ENCODE measurements around the gene ARAP1. TPM values are rescaled to one million over a fixed set of nuclear protein-coding genes. Genes with fewer than 3 reads are reported as not detected.

The ARAP1 gene
- 129 and 154 TPM in 2 replicates for total RNA-seq

DNA sequence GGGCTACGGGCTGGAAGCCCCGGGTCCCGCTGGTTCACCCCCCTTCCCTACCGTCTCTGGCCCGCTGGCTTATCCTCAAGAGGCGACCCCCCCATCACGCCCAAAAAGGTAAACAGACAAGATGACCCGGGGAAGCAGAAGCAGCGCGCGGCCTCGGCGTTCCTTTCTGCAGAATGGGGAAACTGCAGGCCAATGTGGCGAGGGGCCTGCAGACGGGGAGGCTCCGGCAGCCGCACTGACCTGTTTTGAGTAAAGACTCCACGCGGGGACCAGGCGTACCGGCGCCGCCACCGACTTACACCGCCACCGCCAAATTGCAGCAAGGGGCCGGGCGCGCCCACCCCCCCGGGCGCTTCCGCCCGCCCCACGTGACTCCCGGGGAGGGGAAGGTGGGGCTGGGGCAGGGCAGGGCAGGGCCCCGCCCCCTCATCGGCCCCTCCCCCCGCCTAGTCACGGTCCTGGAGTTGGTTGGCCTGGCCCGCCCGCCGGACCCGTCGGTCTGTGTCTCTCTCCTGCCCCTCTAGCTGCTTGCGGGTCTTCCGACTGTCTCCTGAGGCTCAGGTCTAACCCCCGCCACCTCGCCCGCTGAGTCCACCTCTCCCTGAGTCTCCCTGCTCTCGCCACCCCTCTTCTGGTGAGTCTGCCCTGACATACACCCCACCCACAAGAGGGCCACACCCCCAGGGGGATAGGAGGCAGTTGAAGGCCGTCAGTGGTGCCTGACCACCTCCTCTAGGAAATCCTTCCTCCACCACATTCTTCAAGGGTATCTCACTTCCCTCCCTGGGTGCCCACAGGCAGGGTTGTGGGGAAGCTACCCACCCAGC, at the start of gene ARAP1:
ARAP1 (minus strand) TSS at position 321 of the 827 bp plus-strand sequence. CDS start 25,280 bp downstream, outside the sequence.

DNA sequence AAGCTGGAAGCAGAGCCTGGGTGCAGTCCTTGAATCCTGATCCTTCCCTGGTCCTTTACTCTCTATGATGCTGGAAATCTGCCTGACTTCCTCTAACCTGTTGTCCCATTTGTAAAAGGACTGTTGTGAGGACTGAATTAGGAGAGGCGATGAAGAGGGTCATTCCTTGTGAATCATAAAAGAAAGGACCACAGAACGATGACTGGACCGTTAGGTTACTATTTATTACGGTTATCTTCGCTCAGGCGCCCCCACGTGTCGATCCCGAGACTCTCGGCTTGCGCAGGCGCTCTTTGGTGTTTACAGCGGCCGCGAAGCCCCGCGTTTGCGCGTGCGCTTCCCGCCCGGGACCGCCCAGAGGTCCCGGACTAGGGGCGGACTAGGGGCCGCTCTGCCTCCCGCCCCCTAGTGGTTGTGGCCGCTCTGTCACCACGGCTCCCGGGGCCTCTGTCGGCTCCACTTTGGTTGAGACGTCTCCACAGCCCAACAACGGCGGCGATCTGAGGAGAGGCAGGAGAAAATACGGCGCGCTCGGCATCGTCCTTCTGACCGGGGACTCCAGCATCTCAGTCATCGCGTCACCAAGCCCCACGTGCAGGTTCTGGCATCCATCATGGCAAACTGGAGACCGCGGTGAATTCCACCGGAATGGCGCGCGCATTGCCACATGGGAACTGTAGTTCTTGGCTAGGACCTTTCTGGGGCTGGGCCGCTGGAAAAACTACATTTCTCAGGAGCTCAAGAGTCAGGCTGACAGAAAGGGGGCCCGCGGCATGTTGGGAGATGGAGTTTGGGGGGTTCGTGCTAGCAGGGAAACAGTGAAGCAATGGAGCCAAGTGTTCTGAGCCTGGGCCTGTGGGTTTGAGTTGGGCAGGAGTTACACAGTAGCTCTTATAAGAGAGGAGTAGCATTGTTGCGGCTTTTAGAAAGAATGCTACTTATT, 41.5 kb upstream of the ARAP1 start, which contains the start of gene STARD10:
STARD10 (minus strand) TSS at position 623 of the 943 bp plus-strand sequence. CDS start 12,866 bp downstream, outside the sequence.

DNA sequence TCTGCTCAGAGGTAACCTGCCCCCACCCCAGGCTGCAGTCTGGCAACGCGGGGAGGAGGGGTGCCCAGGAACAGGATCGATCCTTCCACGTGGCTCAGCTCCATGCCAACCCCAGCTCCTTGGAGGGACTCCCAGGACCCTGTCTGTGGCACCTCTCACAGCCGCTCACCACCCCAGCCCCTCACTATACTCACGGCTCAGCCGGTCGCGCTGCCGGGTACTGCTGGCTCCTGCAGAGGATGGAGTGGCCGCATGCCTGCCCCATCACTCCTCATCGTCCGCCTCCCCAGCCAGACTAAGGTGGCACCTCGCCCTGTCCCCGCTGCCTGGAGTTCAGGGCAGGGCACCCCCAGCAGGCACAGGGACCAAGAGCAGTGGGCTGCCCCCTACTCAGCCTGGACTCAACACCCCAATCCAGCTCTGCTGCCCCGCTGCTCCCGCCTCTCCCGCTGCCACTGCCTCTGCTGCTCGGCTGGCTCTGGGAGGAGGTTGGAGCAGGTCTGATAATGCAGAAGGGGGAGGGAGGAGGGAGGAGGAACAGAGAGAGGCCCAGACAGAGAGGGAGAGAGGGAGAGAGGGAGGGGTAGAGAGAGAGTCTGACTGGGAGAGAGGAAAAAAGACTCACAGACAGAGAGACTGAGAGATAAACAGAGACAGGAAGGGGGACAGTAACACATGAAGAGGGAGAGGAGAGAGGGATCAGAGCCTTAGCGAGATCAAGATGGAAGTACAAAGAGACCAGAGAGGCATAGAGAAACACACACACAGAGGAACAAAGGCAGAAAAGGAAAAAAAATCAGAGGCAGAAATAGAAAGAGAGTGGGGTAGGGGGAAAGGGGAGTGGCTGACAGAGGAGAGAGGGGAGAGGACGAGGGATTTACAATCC, 78.0 kb downstream of the ARAP1 start, which contains the start of gene PDE2A:
PDE2A (minus strand) TSS at position 480 of the 886 bp plus-strand sequence; CDS start at position 265, 215 bp downstream.

Other genes starting within 250 kb of the ARAP1 start
- 0.30 and 1.3 TPM in 2 replicates for gene PDE2A, start 78.0 kb downstream of the ARAP1 start, total RNA-seq
- gene STARD10, start 41.6 kb upstream of the ARAP1 start, total RNA-seq, result 23.4 and 41.3 TPM in 2 replicates
- gene ATG16L2, start 62.0 kb upstream of the ARAP1 start, total RNA-seq, result 9.2 and 11.1 TPM in 2 replicates

Data from smooth muscle cell of the umbilical artery (primary cell).